Ovary (tissue), 3 donors: ENCODE results near the gene PKD1.
"Not testable (repeated sequence)": the region's sequence is repeated elsewhere in the genome, so short reads cannot be mapped to it uniquely, and the experiment has no call there.

ENCODE experiments used
- CTCF ChIP-seq, 3 donors: fragments of 450-650 bp in 2 of 3; fragments of 200-600 bp in 1 of 3; IDR thresholded peaks; one replicate each; pipeline versions ENCODE4 v1.5.1 to v1.8.0; 2016 to 2022; ENCODE audit warnings: antibody characterized with exemption in 3 of 3, mild to moderate bottlenecking in 1 of 3
- EP300 ChIP-seq: sonication (generic); formaldehyde crosslinking; IDR thresholded peaks from one replicate; pipeline ENCODE4 v1.6.1; 2017; ENCODE audit warnings: antibody characterized with exemption
- donor health status: DM: no; HTN: no; CAD: no.

- not testable (repeated sequence) for TF ChIP-seq CTCF (IDR thresholded peaks at IDR 0.05); EP300
These were observed 20.7 kb downstream of the PKD1 start for GRCh38 chr16:2114885-2115590.
